Suprapubic skin (tissue), 4 donors: Measurements from ENCODE around the gene ASPDH.

ENCODE experiments used
- CTCF ChIP-seq, 2 donors: fragments of 200-600 bp in 1 of 2; fragments of 450-650 bp in 1 of 2; sonication (generic) in 1 of 2; IDR thresholded peaks; one replicate each; pipeline ENCODE4 v1.5.1; 2016 to 2019; ENCODE audit warnings: antibody characterized with exemption in 2 of 2, mild to moderate bottlenecking in 1 of 2, moderate library complexity in 1 of 2
- POLR2A ChIP-seq, 2 donors: fragments of 450-650 bp; IDR thresholded peaks; one replicate each; pipeline ENCODE4 v1.6.1; 2017; ENCODE audit warnings: antibody characterized with exemption in 2 of 2, mild to moderate bottlenecking in 2 of 2, moderate library complexity in 2 of 2
- POLR2AphosphoS5 ChIP-seq, 3 donors: sonication (generic); formaldehyde crosslinking; IDR thresholded peaks; one replicate each; pipeline ENCODE4 v1.6.1; 2017; ENCODE audit warnings: antibody characterized with exemption in 3 of 3

DNA sequence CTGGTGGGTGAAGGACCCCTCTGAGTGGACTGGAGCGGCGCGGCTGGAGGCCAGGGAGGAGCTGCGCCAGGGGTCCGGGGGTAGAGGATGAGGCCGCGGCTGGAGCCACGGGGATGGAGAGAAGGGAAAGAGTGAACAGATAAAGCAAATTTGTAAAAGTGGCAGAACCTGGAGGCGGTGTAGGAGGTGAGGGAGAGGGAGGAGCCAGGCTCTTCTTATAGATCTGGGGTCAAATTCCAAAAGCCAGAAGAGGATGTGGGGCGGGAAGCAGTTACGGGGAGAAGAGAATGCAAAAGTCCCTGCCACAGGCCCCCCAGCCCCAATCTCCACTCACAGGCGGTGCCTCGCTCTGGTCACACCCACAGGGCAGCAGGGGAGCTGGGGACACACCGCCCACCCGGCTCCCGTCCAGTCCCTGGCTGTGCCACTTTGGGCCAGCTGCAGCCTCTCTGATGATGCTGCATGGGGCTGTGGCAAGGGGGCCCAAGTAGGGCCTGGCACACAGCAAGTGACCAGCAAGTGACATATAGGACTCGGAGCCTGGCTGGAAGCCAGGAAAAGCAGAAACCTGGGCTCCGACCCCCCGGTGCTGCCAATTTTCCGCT lies 43.4 kb upstream of the ASPDH start:
- TF ChIP-seq CTCF (IDR thresholded peaks at IDR 0.05) = no peak
- TF ChIP-seq POLR2A (IDR thresholded peaks at IDR 0.05) = no peak
- TF ChIP-seq POLR2AphosphoS5 (IDR thresholded peaks at IDR 0.05) = no peak
